ENCODE measurements around the gene P3H1.

P3H1 gene

GRCh38 chr1:42793824-42794223 lies 27.0 kb upstream of the P3H1 start:
- Histone ChIP-seq H3K4me3 (ENCODE audit: low read depth, low read length) (no peak overlapping the region), H3K9me3 (ENCODE audit: control insufficient read depth, insufficient read depth, low read depth, low read length) (no peaks in the 10 kb centered on the region), H3K4me1 (ENCODE audit: control insufficient read depth, insufficient read depth, low read length) (no peaks in the 10 kb centered on the region), H3K27ac (ENCODE audit: extremely low read depth, low read depth, low read length) (no peak overlapping the region), H3K36me3 (ENCODE audit: control insufficient read depth in 2 of 2, insufficient read depth in 1 of 2, low read length in 2 of 2) (no peaks in the 10 kb centered on the region)
- ChIA-PET POLR2A (interaction anchor here (2.5 kb wide), 1 partner anchor 53 kb away, joined by 7 read pairs; the partner anchor contains the start of gene ZNF691), CTCF (interaction anchor here (0.6 to 1.6 kb wide), 6 partner anchors 16 to 620 kb away, joined by 3 to 6 read pairs (median 3); no protein-coding TSS in a partner anchor)
- TF ChIP-seq ZNF18 (tag by site-specific recombination; IDR thresholded peaks at IDR 0.05) (no peak), ZNF114 (tag by site-specific recombination; IDR thresholded peaks at IDR 0.05) (no peak), ZBTB49 (tag by site-specific recombination; IDR thresholded peaks at IDR 0.05; ENCODE audit: low read depth) (no peak), ZNF791 (tag by site-specific recombination; IDR thresholded peaks at IDR 0.05) (no peak), ZNF404 (tag by site-specific recombination; IDR thresholded peaks at IDR 0.05) (no peak), ZNF280D (tag by site-specific recombination; IDR thresholded peaks at IDR 0.05) (no peak), ZNF280C (tag by site-specific recombination; IDR thresholded peaks at IDR 0.05) (no peak), ZNF148 (tag by site-specific recombination; IDR thresholded peaks at IDR 0.05; ENCODE audit: borderline replicate concordance) (no peak)

GRCh38 chr1:42788021-42788420 lies 21.2 kb upstream of the P3H1 start:
- Histone ChIP-seq H3K4me1 (ENCODE audit: control insufficient read depth, insufficient read depth, low read length) (no peaks in the 10 kb centered on the region), H3K36me3 (ENCODE audit: control insufficient read depth in 2 of 2, insufficient read depth in 1 of 2, low read length in 2 of 2) (peaks cover 0 to 20% of the 10 kb centered on the region in 2 experiments; a peak in 2 of 3 replicates), H3K9me3 (ENCODE audit: control insufficient read depth, insufficient read depth, low read depth, low read length) (no peaks in the 10 kb centered on the region), H3K4me3 (ENCODE audit: low read depth, low read length) (no peak overlapping the region), H3K27ac (ENCODE audit: extremely low read depth, low read depth, low read length) (no peak overlapping the region)
- ChIA-PET POLR2A (no interaction called here), CTCF (interaction anchor here (0.6 to 1.1 kb wide), 2 partner anchors 10 to 34 kb away, joined by 3 to 4 read pairs; no protein-coding TSS in a partner anchor)
- no peak for TF ChIP-seq ZFP37 (tag by site-specific recombination; IDR thresholded peaks at IDR 0.05)
- no peak for TF ChIP-seq ZNF391 (tag by site-specific recombination; IDR thresholded peaks at IDR 0.05; ENCODE audit: borderline replicate concordance, low read depth)
- TF ChIP-seq PBX3 (CRISPR knock-in tag; IDR thresholded peaks at IDR 0.05): no peak
- no peak for TF ChIP-seq ZSCAN30 (tag by site-specific recombination; IDR thresholded peaks at IDR 0.05)
- TF ChIP-seq ZNF248 (tag by site-specific recombination; IDR thresholded peaks at IDR 0.05): no peak
- TF ChIP-seq ZNF16 (tag by site-specific recombination; IDR thresholded peaks at IDR 0.05; ENCODE audit: low read depth): no peak
- TF ChIP-seq ZBTB7A (tag by site-specific recombination; IDR thresholded peaks at IDR 0.05; ENCODE audit: low read depth): no peak
- no peak for TF ChIP-seq ZNF146 (tag by site-specific recombination; IDR thresholded peaks at IDR 0.05)
- TF ChIP-seq ZBTB11 (tag by site-specific recombination; conservative IDR thresholded peaks at IDR 0.05; ENCODE audit: low read depth): no peak
